Measurements from ENCODE around the gene NOL8. TPM values are rescaled to one million over a fixed set of nuclear protein-coding genes. Genes with fewer than 3 reads are reported as not detected.

Gene NOL8
- total RNA-seq, 1 experiment from 2014 or later, result 46.9 TPM

DNA sequence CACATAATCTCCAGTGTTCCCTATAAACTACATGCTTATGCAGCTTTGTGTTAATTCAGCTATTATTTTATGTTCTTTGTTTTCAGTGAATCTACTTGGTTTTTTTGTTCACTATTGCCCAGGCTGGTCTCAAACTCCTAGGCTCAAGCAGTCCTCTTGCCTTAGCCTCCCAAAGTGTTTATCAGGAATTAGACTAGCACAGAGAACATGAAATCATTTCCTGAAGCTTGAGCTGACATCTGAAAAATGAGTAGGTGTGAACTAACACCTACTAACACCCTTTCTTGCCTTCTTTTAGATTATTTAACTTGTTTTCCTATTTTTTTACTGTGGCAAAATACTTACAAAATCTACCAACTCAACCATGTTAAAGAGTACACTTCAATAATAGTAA, 25.6 kb upstream of the NOL8 start:
- POLR2A ChIA-PET (ENCODE audit: unreplicated experiment), result no interaction called here
- no peak overlapping the region for H3K4me2 ChIP-seq

DNA sequence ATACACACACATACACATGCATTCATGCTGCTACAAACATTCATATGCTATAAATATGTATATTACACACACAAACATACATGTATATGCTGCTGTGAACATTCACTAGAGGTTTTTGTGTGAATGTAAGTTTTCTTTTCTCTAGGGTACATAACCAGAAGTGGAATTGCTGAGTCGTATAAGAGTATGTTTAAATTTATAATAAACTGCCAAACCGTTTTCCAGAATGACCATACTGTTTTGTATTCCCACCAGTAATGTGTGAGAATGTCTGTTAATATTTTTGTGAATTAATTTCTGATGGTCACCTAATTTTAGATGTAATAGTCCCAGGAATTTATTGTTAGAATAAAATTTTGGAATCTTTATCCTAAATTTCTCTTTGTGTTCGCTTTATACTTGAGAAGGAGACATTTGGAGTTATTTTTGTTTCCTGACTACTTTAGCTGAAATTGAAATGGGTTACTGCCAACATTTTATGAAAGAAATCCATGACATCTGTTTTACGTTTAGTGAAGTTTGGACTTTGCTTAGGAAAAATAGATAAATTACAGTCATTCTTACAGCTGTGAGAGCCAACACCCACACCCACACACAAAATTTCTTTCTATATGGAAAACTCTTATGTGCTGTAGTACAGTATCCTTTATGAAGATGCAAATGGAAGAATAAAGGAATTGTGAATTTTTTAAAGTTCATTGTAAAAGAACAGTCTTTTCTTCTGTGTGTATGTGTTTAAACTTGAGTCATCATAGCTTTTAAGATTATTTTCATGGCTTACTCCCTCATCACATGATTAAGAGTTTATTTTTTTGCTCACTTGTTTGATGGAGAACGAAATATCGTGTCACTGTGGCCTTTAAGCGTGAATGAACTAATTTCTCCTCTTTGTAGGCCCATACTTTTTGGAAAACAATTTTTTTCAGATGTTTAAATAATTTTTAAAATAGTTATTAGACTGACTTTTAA, 24.9 kb upstream of the NOL8 start:
- Histone ChIP-seq H3K27me3 (ENCODE audit: insufficient read depth, low read depth) (no peaks in the 10 kb centered on the region), H3K36me3 (ENCODE audit: low read depth) (no peaks in the 10 kb centered on the region), H3K4me1 (replicated peaks; ENCODE audit: insufficient read depth) (no peaks in the 10 kb centered on the region), H3K4me2 (no peak overlapping the region), H3K27ac (no peak overlapping the region), H3K79me2 (ENCODE audit: low read depth) (no peaks in the 10 kb centered on the region), H3F3A (ENCODE audit: insufficient read depth, low read depth) (no peaks in the 10 kb centered on the region), H3K9me3 (ENCODE audit: insufficient read depth, low read depth) (no peaks in the 10 kb centered on the region), H2AFZ (no peak overlapping the region), H4K20me1 (ENCODE audit: insufficient read depth) (no peaks in the 10 kb centered on the region), H3K9me2 (ENCODE audit: insufficient read depth) (no peaks in the 10 kb centered on the region), H3K4me3 (no peak overlapping the region)
- ChIA-PET POLR2A (ENCODE audit: unreplicated experiment) (no interaction called here), CTCF (no interaction called here)
- no peak for TF ChIP-seq EZH2 (IDR thresholded peaks at IDR 0.05; ENCODE audit: low read depth)
- TF ChIP-seq, protein P1, sequence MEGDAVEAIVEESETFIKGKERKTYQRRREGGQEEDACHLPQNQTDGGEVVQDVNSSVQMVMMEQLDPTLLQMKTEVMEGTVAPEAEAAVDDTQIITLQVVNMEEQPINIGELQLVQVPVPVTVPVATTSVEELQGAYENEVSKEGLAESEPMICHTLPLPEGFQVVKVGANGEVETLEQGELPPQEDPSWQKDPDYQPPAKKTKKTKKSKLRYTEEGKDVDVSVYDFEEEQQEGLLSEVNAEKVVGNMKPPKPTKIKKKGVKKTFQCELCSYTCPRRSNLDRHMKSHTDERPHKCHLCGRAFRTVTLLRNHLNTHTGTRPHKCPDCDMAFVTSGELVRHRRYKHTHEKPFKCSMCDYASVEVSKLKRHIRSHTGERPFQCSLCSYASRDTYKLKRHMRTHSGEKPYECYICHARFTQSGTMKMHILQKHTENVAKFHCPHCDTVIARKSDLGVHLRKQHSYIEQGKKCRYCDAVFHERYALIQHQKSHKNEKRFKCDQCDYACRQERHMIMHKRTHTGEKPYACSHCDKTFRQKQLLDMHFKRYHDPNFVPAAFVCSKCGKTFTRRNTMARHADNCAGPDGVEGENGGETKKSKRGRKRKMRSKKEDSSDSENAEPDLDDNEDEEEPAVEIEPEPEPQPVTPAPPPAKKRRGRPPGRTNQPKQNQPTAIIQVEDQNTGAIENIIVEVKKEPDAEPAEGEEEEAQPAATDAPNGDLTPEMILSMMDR (conservative IDR thresholded peaks at IDR 0.05), result no peak
- no peak for DNase-seq
- intact Hi-C loops (cut with micrococcal nuclease; ENCODE audit: unreplicated experiment), result no loop called here
- BruUV-seq (replicated peaks), result no TSS peak

More for the DNA sequence above, 25.6 kb upstream of the NOL8 start:
- H4K20me1 ChIP-seq (ENCODE audit: insufficient read depth), result no peaks in the 10 kb centered on the region
- no peak overlapping the region for H3K27ac ChIP-seq
- intact Hi-C loops (cut with micrococcal nuclease; ENCODE audit: unreplicated experiment), result no loop called here
- no peaks in the 10 kb centered on the region for H3K79me2 ChIP-seq (ENCODE audit: low read depth)
- H3K9me2 ChIP-seq (ENCODE audit: insufficient read depth), result no peaks in the 10 kb centered on the region
- BruUV-seq (replicated peaks), result no TSS peak
- H3K4me1 ChIP-seq (replicated peaks; ENCODE audit: insufficient read depth), result no peaks in the 10 kb centered on the region
- no peaks in the 10 kb centered on the region for H3F3A ChIP-seq (ENCODE audit: insufficient read depth, low read depth)
- DNase-seq, result no peak
- no peaks in the 10 kb centered on the region for H3K36me3 ChIP-seq (ENCODE audit: low read depth)
- CTCF ChIA-PET, result no interaction called here
- no peak overlapping the region for H3K4me3 ChIP-seq
- TF ChIP-seq, protein P1 (conservative IDR thresholded peaks at IDR 0.05), result no peak
- no peak for TF ChIP-seq EZH2 (IDR thresholded peaks at IDR 0.05; ENCODE audit: low read depth)
- no peaks in the 10 kb centered on the region for H3K9me3 ChIP-seq (ENCODE audit: insufficient read depth, low read depth)
- H3K27me3 ChIP-seq (ENCODE audit: insufficient read depth, low read depth), result no peaks in the 10 kb centered on the region
- no peak overlapping the region for H2AFZ ChIP-seq

DNA sequence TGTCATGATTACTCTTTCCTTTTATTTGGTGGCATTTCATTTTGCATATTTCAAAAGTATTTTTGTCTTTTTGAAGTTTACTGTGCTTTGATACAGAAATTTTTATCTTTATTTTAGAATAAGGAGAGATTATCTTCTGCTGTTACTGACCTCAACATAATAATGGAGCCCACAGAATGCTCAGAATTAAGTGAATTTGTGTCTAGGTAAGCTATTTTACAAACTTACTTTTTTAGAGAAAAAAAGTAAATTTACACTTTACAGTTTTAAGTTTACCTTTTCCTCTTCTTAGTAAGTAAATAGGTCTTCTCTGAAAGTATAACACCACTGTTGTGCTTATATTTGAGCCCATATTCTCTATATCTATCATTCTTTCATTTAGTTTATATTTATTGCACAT, 20.4 kb upstream of the NOL8 start:
- ChIA-PET POLR2A (ENCODE audit: unreplicated experiment) (no interaction called here), CTCF (no interaction called here)
- Histone ChIP-seq H3K36me3 (ENCODE audit: low read depth) (no peaks in the 10 kb centered on the region), H3K4me2 (no peak overlapping the region), H3K79me2 (ENCODE audit: low read depth) (no peaks in the 10 kb centered on the region), H3K4me1 (replicated peaks; ENCODE audit: insufficient read depth) (no peaks in the 10 kb centered on the region), H2AFZ (no peak overlapping the region), H3K27me3 (ENCODE audit: insufficient read depth, low read depth) (no peaks in the 10 kb centered on the region), H3K9me2 (ENCODE audit: insufficient read depth) (no peaks in the 10 kb centered on the region), H3K27ac (no peak overlapping the region), H4K20me1 (ENCODE audit: insufficient read depth) (no peaks in the 10 kb centered on the region), H3K4me3 (no peak overlapping the region), H3K9me3 (ENCODE audit: insufficient read depth, low read depth) (peaks cover 1% of the 10 kb centered on the region; the same call in 1 of the 2 replicates), H3F3A (ENCODE audit: insufficient read depth, low read depth) (no peaks in the 10 kb centered on the region)
- intact Hi-C loops (cut with micrococcal nuclease; ENCODE audit: unreplicated experiment), result no loop called here
- BruUV-seq (replicated peaks), result no TSS peak
- no peak for DNase-seq
- no peak for TF ChIP-seq EZH2 (IDR thresholded peaks at IDR 0.05; ENCODE audit: low read depth)
- TF ChIP-seq, protein P1 (conservative IDR thresholded peaks at IDR 0.05), result no peak

Measured in PC-9 (cell line).